Activated CD8-positive, alpha-beta memory T cell treated with anti-CD3 and anti-CD28 coated beads for 4 hours (primary cell): Measurements from ENCODE around the gene HDGF.

ENCODE experiments used
- DNase-seq, 2 donors: peaks; one replicate each; pipeline ENCODE4 v3.0.0-alpha.2; 2020; ENCODE audit warnings: low read depth in 2 of 2

Gene HDGF

GRCh38 chr1:156698995-156699394, 52.5 kb downstream of the HDGF start:
- no peak for DNase-seq

GRCh38 chr1:156697481-156697880, 54.0 kb downstream of the HDGF start:
- no peak for DNase-seq

- no peak for DNase-seq
Measured at GRCh38 chr1:156696755-156697154, 54.7 kb downstream of the HDGF start.

GRCh38 chr1:156694690-156694962, 56.8 kb downstream of the HDGF start:
- no peak for DNase-seq

GRCh38 chr1:156693848-156694689, 57.4 kb downstream of the HDGF start:
- no peak for DNase-seq

- DNase-seq = no peak
Measured at GRCh38 chr1:156692925-156693847, 58.3 kb downstream of the HDGF start.

GRCh38 chr1:156692441-156692924, 59.0 kb downstream of the HDGF start:
- DNase-seq = no peak
